Body of pancreas (tissue), 4 donors: ENCODE measurements around the gene COL13A1. TPM values are rescaled to one million over a fixed set of nuclear protein-coding genes. Genes with fewer than 3 reads are reported as not detected.
A peak's percentile ranks its signal among the peaks of the same experiment; 100 is the strongest.

Source experiments
- ATAC-seq: fragments of 150-250 bp; one replicate; pipeline ENCODE4 v1.9.1; 2016
- DNase-seq, 4 donors: peaks; one replicate each; pipeline ENCODE4 v3.0.0-alpha.2; 2019
- H3K27ac ChIP-seq, 4 donors: fragments of 200-600 bp; sonication (generic); 1 replicate in 3 of 4; 2 replicates in 1 of 4; pipeline versions ENCODE4 v1.5.1 to v1.6.1; 2016 to 2019; ENCODE audit warnings: mild to moderate bottlenecking in 1 of 4, mixed read lengths in 1 of 4, moderate library complexity in 1 of 4
- H3K27me3 ChIP-seq, 2 donors: fragments of 200-600 bp; sonication (generic); one replicate each; pipeline ENCODE4 v1.6.0; 2016; ENCODE audit warnings: mild to moderate bottlenecking in 1 of 2
- H3K36me3 ChIP-seq, 2 donors: fragments of 200-600 bp; sonication (generic); replicated peaks in 1 of 2; 2 replicates each; pipeline ENCODE4 v1.5.1; 2016; ENCODE audit warnings: low read depth in 2 of 2; ENCODE audit not compliant: insufficient read depth in 1 of 2
- H3K4me1 ChIP-seq: fragments of 200-600 bp; sonication (generic); one replicate; pipeline ENCODE4 v1.6.0; 2016
- H3K4me3 ChIP-seq, 2 donors: fragments of 200-600 bp; sonication (generic); 1 replicate in 1 of 2; 2 replicates in 1 of 2; pipeline ENCODE4 v1.5.1; 2016 to 2019
- H3K9me3 ChIP-seq, 3 donors: fragments of 200-600 bp; sonication (generic); 1 replicate in 2 of 3; 2 replicates in 1 of 3; pipeline ENCODE4 v1.5.1; 2016
- POLR2A ChIP-seq, 3 donors: fragments of 450-650 bp; IDR thresholded peaks; one replicate each; pipeline ENCODE4 v1.6.1; 2016; ENCODE audit warnings: antibody characterized with exemption in 3 of 3, mild to moderate bottlenecking in 2 of 3
- WGBS, 2 donors: methylation state at CpG; one replicate each; pipeline ENCODE4 v1.1.5; 2017; 5-methylcytosine and 5-hydroxymethylcytosine counted together
- intact Hi-C: fragments of 100-400 bp; cut with DNase I; formaldehyde crosslinking; loops from one replicate; pipeline ENCODE4 v1.15.1; 2023
- total RNA-seq, 2 donors: library from RNA; depleted of rRNA; stranded (reverse); fragments of >200 nt; gene quantifications; one replicate each; pipeline ENCODE4 v1.1.0, GENCODE V29; 2016
- TF ChIP-seq, protein P1 (sequence below), 7 experiments: fragments of 450-650 bp in 4 of 7; fragments of 200-600 bp in 3 of 7; sonication (generic) in 3 of 7; IDR thresholded peaks; one replicate each; pipeline ENCODE4 v1.5.1; 2016 to 2019; ENCODE audit warnings: antibody characterized with exemption in 7 of 7

COL13A1 gene
- total RNA-seq, 2 donors from 2014 or later: 2.3 TPM; not detected in 1

DNA sequence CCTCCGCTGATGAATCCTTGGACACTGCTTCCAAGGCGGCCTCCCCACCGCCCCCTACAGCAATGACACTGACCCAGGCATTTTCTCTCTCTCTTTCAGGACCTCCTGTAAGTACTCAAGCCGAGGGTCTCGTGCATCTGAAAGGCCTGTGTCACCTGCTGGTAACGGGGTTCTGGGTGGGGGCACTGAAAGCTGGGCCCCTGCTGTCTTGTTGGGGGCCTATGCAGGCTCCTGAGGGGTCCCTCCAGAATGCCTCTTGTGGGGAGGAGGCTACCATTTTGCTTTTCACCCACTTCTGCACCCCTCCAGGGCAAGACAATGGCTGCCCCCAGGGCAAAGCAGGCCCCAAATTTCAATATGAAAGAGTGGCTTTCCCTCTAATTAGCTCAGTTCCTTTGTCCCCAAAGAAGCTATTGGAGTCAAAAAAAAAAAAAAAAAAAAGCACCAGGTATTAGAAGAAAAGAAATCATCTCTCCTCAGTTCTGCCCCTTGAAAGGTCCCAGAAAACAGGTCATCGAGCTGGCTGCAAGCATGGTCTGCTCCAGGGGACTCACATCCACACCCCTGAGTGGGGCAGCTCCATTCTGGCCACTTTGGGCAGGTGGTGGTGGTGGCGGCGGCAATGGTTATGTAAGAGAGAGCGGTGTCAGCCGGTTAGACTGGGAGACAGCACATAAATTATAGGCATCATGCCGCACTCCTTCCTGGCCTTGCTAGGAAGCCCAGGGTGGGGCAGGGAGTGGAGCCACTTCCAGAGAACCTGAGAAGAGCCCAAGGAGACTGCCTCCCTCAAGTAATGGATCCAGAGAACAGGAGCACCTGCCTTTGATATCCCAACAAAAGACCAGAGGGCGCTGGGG, 66.2 kb downstream of the COL13A1 start:
- Histone ChIP-seq H3K36me3 (no peaks in the 10 kb centered on the region), H3K4me1 (peaks cover 4% of the 10 kb centered on the region), H3K4me3 (no peak overlapping the region), H3K27ac (no peak overlapping the region), H3K27me3 (no peaks in the 10 kb centered on the region), H3K9me3 (no peaks in the 10 kb centered on the region)
- TF ChIP-seq, protein P1, sequence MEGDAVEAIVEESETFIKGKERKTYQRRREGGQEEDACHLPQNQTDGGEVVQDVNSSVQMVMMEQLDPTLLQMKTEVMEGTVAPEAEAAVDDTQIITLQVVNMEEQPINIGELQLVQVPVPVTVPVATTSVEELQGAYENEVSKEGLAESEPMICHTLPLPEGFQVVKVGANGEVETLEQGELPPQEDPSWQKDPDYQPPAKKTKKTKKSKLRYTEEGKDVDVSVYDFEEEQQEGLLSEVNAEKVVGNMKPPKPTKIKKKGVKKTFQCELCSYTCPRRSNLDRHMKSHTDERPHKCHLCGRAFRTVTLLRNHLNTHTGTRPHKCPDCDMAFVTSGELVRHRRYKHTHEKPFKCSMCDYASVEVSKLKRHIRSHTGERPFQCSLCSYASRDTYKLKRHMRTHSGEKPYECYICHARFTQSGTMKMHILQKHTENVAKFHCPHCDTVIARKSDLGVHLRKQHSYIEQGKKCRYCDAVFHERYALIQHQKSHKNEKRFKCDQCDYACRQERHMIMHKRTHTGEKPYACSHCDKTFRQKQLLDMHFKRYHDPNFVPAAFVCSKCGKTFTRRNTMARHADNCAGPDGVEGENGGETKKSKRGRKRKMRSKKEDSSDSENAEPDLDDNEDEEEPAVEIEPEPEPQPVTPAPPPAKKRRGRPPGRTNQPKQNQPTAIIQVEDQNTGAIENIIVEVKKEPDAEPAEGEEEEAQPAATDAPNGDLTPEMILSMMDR (IDR thresholded peaks at IDR 0.05): no peak
- TF ChIP-seq POLR2A (IDR thresholded peaks at IDR 0.05): no peak
- ATAC-seq: no peak
- WGBS, 2 donors: 84 to 85% methylated on average over 13 of the region's 13 CpGs
- no peak for DNase-seq
- intact Hi-C loops: no loop called here

DNA sequence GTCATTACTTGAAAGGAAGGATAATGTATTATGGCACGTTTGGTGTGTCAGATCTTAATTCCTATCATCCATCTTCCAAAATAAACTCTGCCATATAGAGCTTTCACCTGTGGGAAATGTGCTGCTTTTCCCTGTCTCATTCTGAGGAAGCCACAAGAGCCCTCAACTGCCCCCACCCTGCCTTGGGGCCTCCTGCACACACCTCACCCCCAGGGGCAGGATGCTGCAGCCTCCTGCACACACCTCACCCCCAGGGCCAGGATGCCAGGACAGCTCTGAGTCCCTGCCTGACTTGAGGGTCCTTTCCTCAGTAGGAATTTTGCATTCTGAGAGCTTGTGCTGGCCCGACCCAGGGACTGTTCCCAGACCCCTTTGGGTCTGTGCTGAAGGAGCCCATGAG, 67.1 kb downstream of the COL13A1 start:
- no peak for TF ChIP-seq POLR2A (IDR thresholded peaks at IDR 0.05)
- TF ChIP-seq, protein P1 (IDR thresholded peaks at IDR 0.05): no peak
- no peak for ATAC-seq
- Histone ChIP-seq H3K4me1 (peaks cover 4% of the 10 kb centered on the region), H3K27ac (no peak overlapping the region), H3K9me3 (no peaks in the 10 kb centered on the region), H3K36me3 (no peaks in the 10 kb centered on the region), H3K4me3 (no peak overlapping the region), H3K27me3 (no peaks in the 10 kb centered on the region)
- DNase-seq: no peak
- WGBS, 2 donors: 44 to 58% methylated on average over 2 of the region's 2 CpGs
- intact Hi-C loops: no loop called here

DNA sequence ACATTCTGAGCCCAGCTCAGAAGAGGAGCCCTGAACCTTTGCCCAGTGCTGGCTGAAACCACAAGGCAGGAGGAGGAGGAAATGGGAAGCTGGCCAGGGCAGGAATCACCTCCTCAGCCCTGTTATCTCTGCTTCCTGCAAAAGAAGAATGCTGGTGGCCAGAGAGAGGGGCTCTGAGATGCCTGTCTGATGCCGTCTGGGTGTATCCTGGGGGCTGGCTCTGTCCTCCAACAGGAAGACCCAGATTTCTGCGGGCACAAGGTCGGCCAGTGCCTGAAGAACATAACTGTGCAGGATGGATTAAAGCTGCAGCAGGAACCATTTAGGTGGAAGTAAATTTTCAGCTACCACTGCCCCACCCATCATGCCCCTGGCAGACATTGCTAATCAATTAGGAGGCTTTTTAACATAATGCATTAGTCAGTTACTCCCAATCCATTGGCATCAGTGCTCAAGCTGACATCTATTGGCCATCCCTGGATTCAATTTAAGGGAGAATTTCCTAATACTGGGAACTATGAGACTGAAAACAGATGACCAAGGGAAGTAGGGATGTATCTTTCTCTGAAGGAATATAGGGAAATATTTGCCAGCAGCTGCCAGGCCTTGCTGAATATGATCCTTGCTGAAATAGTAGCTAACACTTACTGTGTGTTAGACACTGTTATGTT, 67.7 kb downstream of the COL13A1 start:
- H3K27ac ChIP-seq: no peak overlapping the region
- ATAC-seq (peak; percentile 49), DNase-seq (peak in 3 of 4 donors; percentile 15 to 30 (median 24))
- H3K36me3 ChIP-seq: no peaks in the 10 kb centered on the region
- WGBS, 2 donors: 50 to 100% methylated on average over 2 to 3 of the region's 3 CpGs
- TF ChIP-seq POLR2A (IDR thresholded peaks at IDR 0.05): no peak
- TF ChIP-seq, protein P1 (IDR thresholded peaks at IDR 0.05): no peak
- intact Hi-C loops: no loop called here
- peaks cover 4% of the 10 kb centered on the region for H3K4me1 ChIP-seq
- H3K4me3 ChIP-seq: no peak overlapping the region
- H3K27me3 ChIP-seq: no peaks in the 10 kb centered on the region
- no peaks in the 10 kb centered on the region for H3K9me3 ChIP-seq

DNA sequence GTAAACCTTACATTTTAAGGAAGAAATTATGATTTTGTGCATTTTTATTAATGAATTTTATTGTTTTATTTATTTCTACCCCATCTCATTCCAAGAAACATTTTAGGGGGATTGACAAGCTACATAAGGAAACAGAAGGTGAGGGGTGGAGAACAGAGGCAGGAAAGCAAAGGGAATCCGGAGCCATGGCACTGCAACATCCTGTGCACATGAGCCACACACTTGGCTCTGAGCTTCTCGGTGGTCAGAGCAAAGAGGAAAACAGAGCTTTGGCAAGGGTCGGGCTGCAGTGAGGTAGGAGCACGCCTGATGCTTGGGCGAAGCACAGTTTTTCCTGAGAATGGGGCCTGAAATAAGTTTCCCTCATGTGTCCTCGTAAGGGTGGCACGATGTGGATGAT, 68.9 kb downstream of the COL13A1 start:
- DNase-seq (no peak), ATAC-seq (no peak)
- intact Hi-C loops: no loop called here
- H3K27ac ChIP-seq: no peak overlapping the region
- H3K36me3 ChIP-seq: no peaks in the 10 kb centered on the region
- WGBS, 2 donors: 63 to 67% methylated on average over 7 of the region's 7 CpGs
- H3K4me1 ChIP-seq: peaks cover 4% of the 10 kb centered on the region
- no peaks in the 10 kb centered on the region for H3K9me3 ChIP-seq
- no peaks in the 10 kb centered on the region for H3K27me3 ChIP-seq
- H3K4me3 ChIP-seq: no peak overlapping the region
- no peak for TF ChIP-seq POLR2A (IDR thresholded peaks at IDR 0.05)
- TF ChIP-seq, protein P1 (IDR thresholded peaks at IDR 0.05): no peak
